Activated CD4-positive, alpha-beta T cell treated with anti-CD3 and anti-CD28 coated beads for 36 hours (primary cell): ENCODE data around the gene NUMBL. TPM values are rescaled to one million over a fixed set of nuclear protein-coding genes. Genes with fewer than 3 reads are reported as not detected.

Experiments used
- ATAC-seq: fragments of 200-7000 bp; cut with Tn5 transposase; one replicate; pipeline ENCODE4 v1.10.0; 2021; ENCODE audit warnings: mild to moderate bottlenecking, moderate library complexity
- CTCF ChIA-PET: fragments of 350-600 bp; sonication (Branson Sonifier 250); formaldehyde crosslinking; loops from one replicate; lab custom pipeline; 2021; ENCODE audit warnings: antibody characterized with exemption; lab: Charles Lee
- POLR2A ChIA-PET: fragments of 350-600 bp; sonication (Branson Sonifier 250); formaldehyde crosslinking; loops from one replicate; lab custom pipeline; 2021; ENCODE audit warnings: antibody characterized with exemption, inconsistent platforms; lab: Charles Lee
- DNase-seq: peaks from one replicate; pipeline ENCODE4 v3.0.0-alpha.2; 2020
- H3K27ac Mint-ChIP-seq: one replicate; pipeline ENCODE4 v1.8.0; 2021; ENCODE audit warnings: mixed read lengths
- H3K27me3 Mint-ChIP-seq: one replicate; pipeline ENCODE4 v1.8.0; 2021; ENCODE audit warnings: mixed read lengths
- H3K36me3 Mint-ChIP-seq: one replicate; pipeline ENCODE4 v1.8.0; 2021; ENCODE audit warnings: low read depth, mixed read lengths
- H3K4me1 Mint-ChIP-seq: one replicate; pipeline ENCODE4 v1.8.0; 2021; ENCODE audit warnings: mixed read lengths
- H3K4me3 Mint-ChIP-seq: one replicate; pipeline ENCODE4 v1.8.0; 2021; ENCODE audit warnings: mild to moderate bottlenecking, moderate library complexity, mixed read lengths
- H3K9me3 Mint-ChIP-seq: one replicate; pipeline ENCODE4 v1.8.0; 2021; ENCODE audit warnings: low read depth, mixed read lengths
- intact Hi-C, 2 experiments: fragments of 100-400 bp; cut with DNase I in 1 of 2; cut with micrococcal nuclease in 1 of 2; formaldehyde crosslinking; loops; one replicate each; pipeline versions ENCODE4 v1.14.2 to v1.15.1; 2022 to 2024; cut with DNase I, micrococcal nuclease
- total RNA-seq, 2 experiments: library from RNA; stranded (reverse); gene quantifications; one replicate each; pipeline ENCODE4 v1.2.3, GENCODE V29; 2021

NUMBL gene
- total RNA-seq, 2 experiments from 2014 or later: 11.6 to 18.0 TPM

GRCh38 chr19:40688987-40689338 lies 1.5 kb downstream of the NUMBL start:
- intact Hi-C loops: no loop called here
- ATAC-seq (no peak), DNase-seq (no peak)
- Mint-ChIP-seq H3K4me1 (peaks cover 5% of the 10 kb centered on the region), H3K9me3 (no peaks in the 10 kb centered on the region), H3K27me3 (no peaks in the 10 kb centered on the region), H3K4me3 (no peak overlapping the region), H3K36me3 (peaks cover 12% of the 10 kb centered on the region), H3K27ac (no peak overlapping the region)
- CTCF ChIA-PET: no interaction called here
- POLR2A ChIA-PET: no interaction called here

GRCh38 chr19:40688309-40688708 lies 2.1 kb downstream of the NUMBL start:
- no peak overlapping the region for H3K4me3 Mint-ChIP-seq
- intact Hi-C loops: no loop called here
- peaks cover 5% of the 10 kb centered on the region for H3K4me1 Mint-ChIP-seq
- POLR2A ChIA-PET: no interaction called here
- no peak for DNase-seq
- no peaks in the 10 kb centered on the region for H3K27me3 Mint-ChIP-seq
- H3K36me3 Mint-ChIP-seq: peaks cover 12% of the 10 kb centered on the region
- H3K27ac Mint-ChIP-seq: no peak overlapping the region
- CTCF ChIA-PET: no interaction called here
- ATAC-seq: no peak
- H3K9me3 Mint-ChIP-seq: no peaks in the 10 kb centered on the region

- intact Hi-C loops: no loop called here
- DNase-seq (no peak), ATAC-seq (no peak)
- Mint-ChIP-seq H3K36me3 (peaks cover 14% of the 10 kb centered on the region), H3K27ac (no peak overlapping the region), H3K4me1 (peaks cover 5% of the 10 kb centered on the region), H3K9me3 (no peaks in the 10 kb centered on the region), H3K27me3 (no peaks in the 10 kb centered on the region), H3K4me3 (no peak overlapping the region)
- ChIA-PET POLR2A (no interaction called here), CTCF (no interaction called here)
Measured at GRCh38 chr19:40687525-40688016, 2.9 kb downstream of the NUMBL start.

DNA sequence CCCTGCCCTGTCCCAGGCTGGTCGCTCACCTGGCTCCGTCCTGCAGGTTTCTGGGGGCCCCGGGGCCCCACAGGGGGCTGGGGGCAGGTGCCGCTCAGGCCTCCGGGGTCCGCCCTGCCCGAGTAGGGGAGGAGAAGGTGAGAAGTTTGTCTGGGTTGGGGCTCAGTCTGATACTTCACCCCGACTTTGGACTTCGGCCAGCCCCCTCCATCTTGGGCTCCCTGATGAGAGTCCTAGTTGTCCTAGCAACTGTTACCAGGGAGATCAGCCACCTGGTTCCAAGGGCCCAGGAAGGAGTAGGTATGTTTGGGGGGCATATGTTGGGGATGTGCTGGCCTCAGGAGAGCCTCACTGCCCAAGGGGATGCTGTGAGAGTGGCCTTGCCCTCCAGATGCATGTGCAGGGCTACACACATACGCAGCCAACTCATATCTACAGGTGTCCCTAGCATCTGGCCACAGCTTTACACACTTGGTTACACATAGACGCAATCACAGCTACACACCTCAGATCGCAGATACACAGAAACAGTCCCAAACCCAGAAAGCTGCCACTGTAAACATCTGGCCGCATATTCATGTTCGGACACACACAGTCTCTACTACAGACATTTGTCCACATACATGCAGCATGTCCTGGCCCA lies 3.4 kb downstream of the NUMBL start:
- intact Hi-C loops: no loop called here
- peaks cover 5% of the 10 kb centered on the region for H3K4me1 Mint-ChIP-seq
- H3K27me3 Mint-ChIP-seq: no peaks in the 10 kb centered on the region
- ATAC-seq (no peak), DNase-seq (no peak)
- H3K4me3 Mint-ChIP-seq: no peak overlapping the region
- H3K9me3 Mint-ChIP-seq: no peaks in the 10 kb centered on the region
- ChIA-PET CTCF (no interaction called here), POLR2A (no interaction called here)
- no peak overlapping the region for H3K27ac Mint-ChIP-seq
- peaks cover 14% of the 10 kb centered on the region for H3K36me3 Mint-ChIP-seq

DNA sequence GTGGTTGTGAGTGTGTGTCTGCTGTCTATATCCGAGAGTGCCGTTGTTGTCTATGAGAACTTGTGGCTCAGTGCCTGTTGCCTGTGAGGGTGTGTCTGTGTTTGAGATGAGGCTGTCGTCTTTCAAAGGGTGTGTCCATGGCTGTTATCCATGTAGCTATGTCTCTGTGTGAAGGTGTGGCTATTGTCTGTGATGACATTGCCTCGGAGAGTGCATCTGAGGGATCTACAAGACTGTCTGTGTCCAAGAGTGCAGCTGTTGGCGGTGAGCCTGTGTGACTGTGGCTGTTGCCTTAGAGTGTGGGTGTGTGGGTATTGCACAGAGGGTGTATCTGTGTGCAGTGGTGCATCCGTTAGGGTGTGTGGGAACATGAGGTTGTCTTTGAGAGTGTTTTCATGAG lies 4.9 kb downstream of the NUMBL start:
- POLR2A ChIA-PET: interaction anchor here (0.6 kb wide), 1 partner anchor 158 kb away, joined by 3 read pairs; no protein-coding TSS in a partner anchor
- CTCF ChIA-PET: no interaction called here
- H3K27me3 Mint-ChIP-seq: no peaks in the 10 kb centered on the region
- H3K36me3 Mint-ChIP-seq: peaks cover 19% of the 10 kb centered on the region
- no peak overlapping the region for H3K4me3 Mint-ChIP-seq
- intact Hi-C loops: no loop called here
- ATAC-seq: no peak
- no peaks in the 10 kb centered on the region for H3K9me3 Mint-ChIP-seq
- no peaks in the 10 kb centered on the region for H3K4me1 Mint-ChIP-seq
- no peak overlapping the region for H3K27ac Mint-ChIP-seq
- no peak for DNase-seq

DNA sequence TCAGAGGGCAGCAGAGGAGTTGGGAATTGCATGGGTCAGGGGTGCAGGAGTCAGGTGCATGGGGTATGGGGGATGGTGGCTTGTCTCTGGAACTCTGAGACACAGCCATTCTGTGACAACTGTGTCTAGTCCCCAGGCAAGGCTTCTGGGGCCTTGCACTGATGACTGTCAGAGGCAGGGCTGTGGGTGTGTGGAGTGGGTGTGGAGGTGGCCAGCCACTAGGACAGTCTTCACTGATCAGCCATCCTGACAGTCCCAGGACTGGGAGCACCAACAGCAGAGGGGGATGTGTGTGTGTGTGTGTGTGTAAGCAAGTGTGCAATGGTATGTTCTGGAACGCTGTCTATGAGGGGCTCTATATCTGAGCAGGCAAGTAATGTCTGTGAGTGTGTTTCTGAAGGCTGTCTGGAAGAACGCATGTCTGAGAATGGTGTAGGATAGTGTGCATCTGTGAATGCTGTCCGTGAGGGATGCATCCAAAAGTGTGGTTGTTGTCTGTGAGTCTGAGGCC lies 5.4 kb downstream of the NUMBL start:
- POLR2A ChIA-PET: no interaction called here
- intact Hi-C loops: no loop called here
- CTCF ChIA-PET: no interaction called here

DNA sequence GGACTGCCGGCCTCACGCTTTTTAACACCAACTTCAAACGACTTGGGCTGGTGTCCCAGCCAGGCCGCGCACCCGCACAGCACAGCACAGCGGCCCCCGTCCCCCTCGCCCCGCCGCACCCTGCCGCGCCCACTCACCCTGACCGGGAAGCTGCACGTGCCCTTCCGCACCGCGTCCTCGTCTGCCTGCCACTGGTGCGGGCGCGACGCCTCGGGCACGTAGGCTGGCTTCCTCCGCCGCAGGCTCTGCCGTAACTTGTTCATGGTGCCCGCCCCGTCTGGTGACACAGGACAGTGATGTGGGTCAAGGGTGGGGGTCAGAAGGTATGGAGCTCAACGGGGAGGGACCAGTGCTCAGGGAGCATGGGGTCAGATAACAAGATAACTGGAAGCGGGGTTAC lies 6.2 kb downstream of the NUMBL start:
- DNase-seq (no peak), ATAC-seq (no peak)
- ChIA-PET POLR2A (no interaction called here), CTCF (interaction anchor here (0.6 kb wide), 1 partner anchor 289 kb away, joined by 3 read pairs; no protein-coding TSS in a partner anchor)
- Mint-ChIP-seq H3K27ac (no peak overlapping the region), H3K9me3 (no peaks in the 10 kb centered on the region), H3K4me1 (no peaks in the 10 kb centered on the region), H3K4me3 (no peak overlapping the region), H3K36me3 (peaks cover 23% of the 10 kb centered on the region), H3K27me3 (no peaks in the 10 kb centered on the region)
- intact Hi-C loops: no loop called here

More for the DNA sequence above, 5.4 kb downstream of the NUMBL start:
- no peaks in the 10 kb centered on the region for H3K9me3 Mint-ChIP-seq
- no peaks in the 10 kb centered on the region for H3K27me3 Mint-ChIP-seq
- no peak overlapping the region for H3K27ac Mint-ChIP-seq
- no peak for DNase-seq
- H3K36me3 Mint-ChIP-seq: peaks cover 21% of the 10 kb centered on the region
- ATAC-seq: no peak
- H3K4me1 Mint-ChIP-seq: no peaks in the 10 kb centered on the region
- no peak overlapping the region for H3K4me3 Mint-ChIP-seq

DNA sequence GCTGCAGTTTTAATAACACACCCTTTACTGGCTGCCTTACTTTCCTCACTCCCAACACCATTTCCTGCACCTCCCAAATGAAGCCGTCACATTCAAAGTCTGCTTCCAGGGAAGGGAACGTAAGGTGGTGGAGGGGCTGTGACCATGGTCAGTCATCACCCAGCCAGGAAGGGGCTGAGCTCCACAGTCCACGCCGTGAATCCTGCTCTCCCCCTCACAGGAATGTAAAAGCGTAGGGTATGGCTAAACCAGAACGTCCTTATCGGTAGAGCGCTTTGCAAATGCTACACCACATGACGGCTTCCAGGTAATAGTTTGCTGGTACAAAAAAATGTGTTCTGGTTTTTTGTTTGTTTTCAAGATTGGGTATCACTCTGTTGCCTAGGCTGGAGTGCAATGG lies 7.0 kb downstream of the NUMBL start:
- CTCF ChIA-PET: interaction anchor here (0.6 to 1.2 kb wide), 2 partner anchors 13 to 288 kb away, joined by 3 to 4 read pairs; no protein-coding TSS in a partner anchor
- H3K27ac Mint-ChIP-seq: no peak overlapping the region
- no peaks in the 10 kb centered on the region for H3K4me1 Mint-ChIP-seq
- intact Hi-C loops: no loop called here
- DNase-seq (no peak), ATAC-seq (no peak)
- POLR2A ChIA-PET: no interaction called here
- H3K4me3 Mint-ChIP-seq: no peak overlapping the region
- H3K27me3 Mint-ChIP-seq: no peaks in the 10 kb centered on the region
- no peaks in the 10 kb centered on the region for H3K9me3 Mint-ChIP-seq
- H3K36me3 Mint-ChIP-seq: peaks cover 23% of the 10 kb centered on the region

GRCh38 chr19:40682431-40682964 lies 8.0 kb downstream of the NUMBL start:
- Mint-ChIP-seq H3K27ac (no peak overlapping the region), H3K27me3 (no peaks in the 10 kb centered on the region), H3K9me3 (no peaks in the 10 kb centered on the region), H3K4me1 (no peaks in the 10 kb centered on the region), H3K4me3 (no peak overlapping the region), H3K36me3 (peaks cover 32% of the 10 kb centered on the region)
- DNase-seq (no peak), ATAC-seq (no peak)
- CTCF ChIA-PET: interaction anchor here (1.2 kb wide), 1 partner anchor 14 kb away, joined by 4 read pairs; no protein-coding TSS in a partner anchor
- POLR2A ChIA-PET: no interaction called here
- intact Hi-C loops: no loop called here

GRCh38 chr19:40681039-40681438 lies 9.4 kb downstream of the NUMBL start:
- no peak for DNase-seq
- H3K27me3 Mint-ChIP-seq: no peaks in the 10 kb centered on the region
- CTCF ChIA-PET: no interaction called here
- POLR2A ChIA-PET: no interaction called here
- H3K36me3 Mint-ChIP-seq: peaks cover 31% of the 10 kb centered on the region
- H3K27ac Mint-ChIP-seq: no peak overlapping the region
- no peak overlapping the region for H3K4me3 Mint-ChIP-seq
- no peak for ATAC-seq
- no peaks in the 10 kb centered on the region for H3K4me1 Mint-ChIP-seq
- H3K9me3 Mint-ChIP-seq: no peaks in the 10 kb centered on the region
- intact Hi-C loops: no loop called here

- Mint-ChIP-seq H3K4me3 (no peak overlapping the region), H3K36me3 (peaks cover 20% of the 10 kb centered on the region), H3K9me3 (no peaks in the 10 kb centered on the region), H3K4me1 (no peaks in the 10 kb centered on the region), H3K27ac (no peak overlapping the region), H3K27me3 (no peaks in the 10 kb centered on the region)
- intact Hi-C loops: no loop called here
- ChIA-PET POLR2A (no interaction called here), CTCF (no interaction called here)
- ATAC-seq: no peak
- DNase-seq: no peak
Measured at GRCh38 chr19:40677156-40677555, 13.3 kb downstream of the NUMBL start.

- ATAC-seq (no peak), DNase-seq (no peak)
- no peaks in the 10 kb centered on the region for H3K9me3 Mint-ChIP-seq
- H3K4me1 Mint-ChIP-seq: no peaks in the 10 kb centered on the region
- no peak overlapping the region for H3K4me3 Mint-ChIP-seq
- CTCF ChIA-PET: no interaction called here
- H3K27ac Mint-ChIP-seq: no peak overlapping the region
- intact Hi-C loops: no loop called here
- H3K36me3 Mint-ChIP-seq: peaks cover 27% of the 10 kb centered on the region
- H3K27me3 Mint-ChIP-seq: no peaks in the 10 kb centered on the region
- POLR2A ChIA-PET: no interaction called here
Measured at GRCh38 chr19:40674291-40674690, 16.2 kb downstream of the NUMBL start.
